ENCODE data around the gene BCAR1. TPM values are rescaled to one million over a fixed set of nuclear protein-coding genes. Genes with fewer than 3 reads are reported as not detected.
A peak's percentile ranks its signal among the peaks of the same experiment; 100 is the strongest.
"Not testable (repeated sequence)": the region's sequence is repeated elsewhere in the genome, so short reads cannot be mapped to it uniquely, and the experiment has no call there.

The BCAR1 gene
- total RNA-seq, 1 donor from 2014 or later: 78.3 TPM

DNA sequence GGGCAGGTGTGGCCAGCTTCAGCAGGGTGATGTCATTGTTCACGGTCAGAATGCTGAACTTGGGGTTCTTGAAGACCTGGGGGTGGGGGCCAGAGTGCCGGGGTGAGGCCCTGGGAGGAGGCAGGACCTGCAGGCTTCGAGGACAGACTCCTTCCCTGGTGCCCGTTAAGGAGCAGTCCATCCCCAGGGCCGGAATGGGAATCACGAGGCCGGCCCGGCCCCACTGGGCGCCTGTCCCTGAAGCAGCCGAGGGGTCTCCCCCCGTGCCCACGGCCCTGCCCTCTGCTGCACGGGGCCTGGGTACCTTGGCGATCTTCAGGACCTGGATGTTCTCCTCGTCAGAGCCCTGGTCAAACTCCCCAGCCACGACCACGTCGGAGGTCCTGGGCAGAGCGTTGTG, 46.0 kb downstream of the BCAR1 start:
- not testable (repeated sequence) for DNase-seq (ENCODE audit: low read depth in 2 of 2)

DNA sequence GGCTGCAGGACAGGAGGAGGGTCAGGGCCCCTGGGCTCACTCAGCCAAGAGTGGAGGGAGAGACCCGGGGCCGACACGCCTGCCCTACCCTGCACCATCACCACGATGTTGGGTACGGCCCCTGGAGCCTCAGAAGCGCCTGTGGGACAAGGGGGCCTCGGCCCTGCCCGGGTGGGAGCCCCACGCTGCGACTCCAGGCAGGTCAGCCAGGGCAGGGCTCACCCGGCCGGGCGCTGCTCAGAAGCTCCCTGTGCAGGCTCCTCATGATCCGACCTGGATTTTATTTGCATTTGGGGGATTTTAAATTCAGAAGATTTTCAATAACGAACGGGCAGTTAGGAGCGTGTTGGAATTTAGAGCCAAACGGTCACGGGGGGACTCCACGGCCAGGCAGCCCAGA, 46.5 kb downstream of the BCAR1 start:
- not testable (repeated sequence) for DNase-seq (ENCODE audit: low read depth in 2 of 2)

GRCh38 chr16:75204410-75204758, 47.0 kb downstream of the BCAR1 start:
- DNase-seq (ENCODE audit: low read depth in 2 of 2): no peak

DNA sequence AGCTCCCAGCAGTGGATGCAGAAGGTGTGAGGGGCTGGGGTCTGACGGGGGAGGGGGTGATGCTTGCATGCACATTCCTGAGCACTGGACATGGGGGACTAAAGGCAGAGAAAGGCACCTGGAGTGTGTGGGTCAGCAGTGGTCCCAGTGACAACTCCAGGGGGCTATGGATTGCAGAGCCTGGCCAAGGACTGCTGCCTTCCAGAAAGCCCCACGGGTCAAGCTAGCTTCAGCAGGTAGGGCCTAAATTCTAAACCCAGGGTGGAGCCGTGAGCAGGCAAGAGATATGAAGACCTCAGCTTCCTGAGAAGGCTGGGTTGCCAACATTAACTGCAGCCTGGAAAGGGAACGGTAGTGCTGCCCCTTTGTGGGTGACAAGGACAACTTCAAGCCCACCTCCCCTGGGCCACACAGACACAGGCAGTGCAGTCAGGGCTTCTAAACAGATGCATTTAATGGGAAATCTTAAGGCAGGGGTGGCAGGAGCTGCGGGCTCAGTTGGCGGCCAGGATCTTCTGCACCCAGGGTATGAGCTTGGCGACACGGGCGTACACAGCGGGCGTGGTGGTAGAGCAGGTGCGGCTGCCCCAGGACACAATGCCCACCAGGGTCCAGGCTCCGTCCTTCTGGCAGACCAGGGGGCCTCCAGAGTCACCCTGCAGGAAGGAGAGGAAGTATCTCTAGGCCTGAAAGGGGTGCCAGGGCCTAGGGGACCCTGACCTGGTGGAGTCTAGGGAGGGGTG, 47.6 kb downstream of the BCAR1 start:
- no peak for DNase-seq (ENCODE audit: low read depth in 2 of 2)

- no peak for DNase-seq (ENCODE audit: low read depth in 2 of 2)
Measured at GRCh38 chr16:75203096-75203495, 48.3 kb downstream of the BCAR1 start.

DNA sequence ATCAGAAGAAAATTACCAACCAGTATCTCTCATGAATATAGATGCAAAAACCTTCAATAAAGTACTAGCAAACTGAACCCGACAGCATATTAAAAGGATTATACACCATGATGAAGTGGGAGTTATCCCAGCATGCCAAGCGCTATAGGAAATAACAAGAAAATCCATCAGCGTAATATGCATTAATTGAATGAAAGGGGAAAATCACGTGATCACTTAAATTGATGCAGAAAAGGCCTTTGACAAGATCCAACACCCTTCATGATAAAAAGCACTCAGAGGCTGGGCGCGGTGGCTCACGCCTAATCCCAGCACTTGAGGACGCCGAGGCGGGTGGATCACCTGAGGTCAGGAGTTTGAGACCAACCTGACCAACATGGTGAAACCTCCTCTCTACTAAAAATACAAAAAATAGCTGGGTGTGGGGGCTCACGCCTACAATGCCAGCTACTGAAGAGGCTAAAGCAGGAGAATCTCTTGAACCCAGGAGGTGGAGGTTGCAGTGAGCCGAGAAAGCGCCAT, 49.3 kb downstream of the BCAR1 start:
- DNase-seq (ENCODE audit: low read depth in 2 of 2): no peak

GRCh38 chr16:75198135-75198600, 53.3 kb downstream of the BCAR1 start:
- no peak for DNase-seq (ENCODE audit: low read depth in 2 of 2)

DNA sequence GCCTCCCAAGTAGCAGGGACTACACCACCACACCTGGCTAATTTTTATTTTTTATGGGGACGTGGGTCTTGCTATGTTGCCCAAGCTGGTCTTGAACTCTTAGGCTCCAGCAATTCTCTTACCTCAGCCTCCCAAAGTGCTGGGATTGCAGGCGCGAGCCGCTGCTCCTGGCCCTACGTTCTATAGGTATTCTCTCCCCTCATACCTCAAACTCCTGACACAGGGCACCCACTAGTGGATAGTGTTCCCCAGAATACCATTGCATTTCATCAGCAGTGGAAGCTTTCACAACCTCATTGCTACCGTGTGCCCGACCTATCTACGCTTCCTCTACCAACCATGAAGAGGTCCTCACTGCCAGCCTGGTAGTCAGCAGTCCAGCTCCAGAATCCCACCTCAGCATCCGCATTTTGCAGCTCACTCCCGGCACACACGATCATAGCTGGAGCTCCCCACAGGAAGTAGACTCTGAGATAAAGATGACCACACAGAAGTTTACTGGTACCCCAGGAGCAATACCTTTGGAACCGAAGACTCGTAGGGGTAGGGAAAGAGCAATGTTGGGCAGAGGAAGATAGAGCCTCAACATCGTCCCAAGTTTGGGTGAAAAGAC, 53.8 kb downstream of the BCAR1 start:
- no peak for DNase-seq (ENCODE audit: low read depth in 2 of 2)

- no peak for DNase-seq (ENCODE audit: low read depth in 2 of 2)
Measured at GRCh38 chr16:75196836-75197235, 54.6 kb downstream of the BCAR1 start.

- no peak for DNase-seq (ENCODE audit: low read depth in 2 of 2)
Measured at GRCh38 chr16:75195811-75196790, 55.3 kb downstream of the BCAR1 start.

DNA sequence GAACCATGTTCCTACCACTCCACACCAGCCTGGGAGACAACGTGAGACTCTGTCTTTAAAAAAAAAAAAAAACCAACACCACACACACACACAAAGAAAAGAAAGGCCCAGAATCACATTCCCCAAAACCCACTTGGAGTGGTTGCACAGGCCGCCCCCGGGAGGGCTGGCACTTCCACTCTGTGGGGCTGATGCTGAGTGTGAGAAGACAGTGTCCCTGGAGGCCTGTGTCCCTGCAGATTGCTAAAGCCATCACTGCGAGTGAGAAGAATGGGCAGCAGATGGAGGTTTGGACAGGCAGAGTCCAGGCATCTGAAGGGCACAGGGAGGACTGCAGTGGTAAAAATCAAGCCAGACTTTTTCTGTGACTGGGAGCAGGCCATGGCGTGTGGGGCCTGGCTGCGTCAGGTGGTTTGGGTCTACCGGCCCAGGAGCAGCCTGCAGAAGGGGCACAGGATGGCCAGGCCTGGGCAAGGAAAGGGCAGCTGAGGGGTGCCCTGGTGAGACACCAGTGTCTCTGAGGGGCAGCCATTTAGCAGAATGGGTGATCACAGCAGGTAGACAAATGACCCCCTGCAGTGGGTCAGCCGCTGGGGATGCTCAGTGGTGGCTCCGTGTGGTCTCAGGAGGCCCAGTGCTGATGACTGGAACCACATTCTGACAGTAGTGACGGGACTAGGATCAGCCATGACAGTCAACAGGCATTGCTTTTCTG, 57.5 kb downstream of the BCAR1 start:
- no peak for DNase-seq (ENCODE audit: low read depth in 2 of 2)

DNA sequence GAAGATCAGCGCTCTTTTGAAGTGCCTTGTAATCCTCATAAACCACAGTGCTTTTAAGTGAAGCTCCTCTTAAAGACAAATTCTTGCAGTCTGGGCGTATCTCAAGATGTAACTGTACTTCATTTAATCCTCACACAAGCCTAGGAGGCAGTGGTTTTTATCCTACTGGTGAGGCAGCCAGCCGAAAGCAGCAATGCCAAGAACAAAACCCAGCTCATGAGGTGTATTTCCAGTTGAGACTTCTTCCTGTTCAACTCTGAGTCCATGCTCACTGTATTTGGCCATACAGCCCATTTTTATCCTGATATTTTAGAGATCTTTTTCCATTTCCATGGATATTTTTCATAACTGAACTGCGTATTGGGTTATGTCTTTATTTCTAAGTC, 58.2 kb downstream of the BCAR1 start:
- DNase-seq (ENCODE audit: low read depth in 2 of 2): peak; percentile 28 to 58

- DNase-seq (ENCODE audit: low read depth in 2 of 2): no peak
Measured at GRCh38 chr16:75192606-75193264, 58.7 kb downstream of the BCAR1 start.

DNA sequence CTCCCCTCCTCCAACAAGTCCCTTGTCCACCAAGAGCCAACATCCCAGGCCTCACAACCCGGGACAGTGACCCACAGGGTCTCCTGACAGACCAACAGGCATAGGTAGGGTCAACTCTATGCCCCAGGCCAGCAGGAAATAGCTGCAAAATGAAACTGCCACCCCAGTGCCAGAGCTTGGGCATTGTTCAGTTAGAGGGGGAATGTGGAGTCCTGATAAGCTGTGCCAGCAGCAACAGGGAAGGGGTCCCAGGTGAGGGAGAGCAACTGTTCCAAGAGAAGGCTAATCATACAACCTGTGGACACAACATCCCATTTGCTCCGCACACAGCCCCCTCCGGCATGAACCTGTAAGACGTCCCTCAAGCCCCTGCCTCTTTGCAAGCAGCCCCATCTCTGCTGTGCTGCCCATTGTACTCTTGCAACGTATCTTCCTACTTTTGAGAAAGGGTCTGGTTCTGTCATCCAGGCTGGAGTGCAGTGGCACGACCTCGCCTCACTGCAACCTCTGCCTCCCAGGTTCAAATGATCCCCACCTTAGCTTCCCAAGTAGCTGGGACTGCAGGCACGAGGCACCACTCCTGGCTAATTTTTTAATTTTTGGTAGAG, 61.7 kb downstream of the BCAR1 start:
- DNase-seq (ENCODE audit: low read depth in 2 of 2): no peak

- no peak for DNase-seq (ENCODE audit: low read depth in 2 of 2)
Measured at GRCh38 chr16:75188832-75189477, 62.5 kb downstream of the BCAR1 start.

DNA sequence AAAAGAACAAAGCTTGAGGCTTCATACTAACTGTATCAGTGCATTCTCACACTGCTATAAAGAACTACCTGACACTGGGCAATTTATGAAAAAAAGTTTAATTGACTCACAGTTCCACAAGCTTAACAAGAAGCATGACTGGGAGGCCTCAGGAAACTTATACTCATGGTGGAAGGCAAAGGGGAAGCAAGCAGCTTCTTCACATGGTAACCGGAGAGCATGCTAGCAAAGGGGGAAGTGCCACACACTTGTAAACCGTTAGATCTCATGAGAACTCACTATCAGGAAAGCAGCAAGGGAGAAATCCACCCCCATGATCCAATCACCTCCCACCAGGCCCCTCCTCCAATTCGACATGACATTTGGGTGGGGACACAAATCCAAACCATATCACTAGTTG, 69.8 kb downstream of the BCAR1 start:
- DNase-seq (ENCODE audit: low read depth in 2 of 2): no peak

GRCh38 chr16:75179208-75179607, 72.2 kb downstream of the BCAR1 start:
- no peak for DNase-seq (ENCODE audit: low read depth in 2 of 2)
